HepG2 (cell line): ENCODE measurements around the gene LANCL1. TPM values are rescaled to one million over a fixed set of nuclear protein-coding genes. Genes with fewer than 3 reads are reported as not detected.

Experiments
- ATAC-seq: fragments of 200-7000 bp; cut with Tn5 transposase; 3 replicates; pipeline ENCODE4 v1.9.1; 2020; ENCODE audit warnings: mild to moderate bottlenecking, moderate library complexity
- BruUV-seq: library from RNA; stranded (reverse); fragments of 400-500 nt; replicated peaks from 2 replicates; lab custom pipeline; 2021; lab: Mats Ljungman, UMichigan
- CTCF ChIA-PET: fragments of 300-600 bp; formaldehyde crosslinking; extraction: SDS; loops from one replicate; lab custom pipeline; 2021; ENCODE audit warnings: low total read pairs, inconsistent platforms, low intra/inter-chr PET ratio; lab: Yijun Ruan, JAX
- POLR2A ChIA-PET: fragments of 350-600 bp; sonication (Branson Sonifier 250); formaldehyde crosslinking; loops from one replicate; lab custom pipeline; 2020; ENCODE audit warnings: antibody characterized with exemption, inconsistent platforms; lab: Yijun Ruan, JAX
- DNase-seq: peaks from one replicate; pipeline ENCODE4 v3.0.0-alpha.2; 2015; ENCODE audit warnings: low spot score
- FAIRE-seq: peaks from 3 replicates; lab custom pipeline; 2011; peaks lifted over from hg19 to GRCh38; lab: Jason Lieb, UNC
- H2AFZ ChIP-seq: one replicate; pipeline ENCODE4 v1.6.1; 2011; ENCODE audit warnings: low read length, inconsistent platforms
- H3K27ac ChIP-seq: fragments of 300-600 bp; 3 replicates; pipeline ENCODE4 v1.8.0; 2011; ENCODE audit warnings: mixed run types, mild to moderate bottlenecking, mixed read lengths, low read length, inconsistent platforms; ENCODE audit not compliant: insufficient read depth; ENCODE audit errors: extremely low read length
- H3K27me3 ChIP-seq, 2 experiments: fragments of 200-600 bp in 1 of 2; 2 replicates in 1 of 2; 3 replicates in 1 of 2; pipeline versions ENCODE4 v1.6.0 to v1.8.0; 2011; ENCODE audit warnings: low read length in 2 of 2, mild to moderate bottlenecking in 2 of 2, moderate library complexity in 2 of 2, inconsistent platforms in 1 of 2; ENCODE audit not compliant: insufficient read depth in 2 of 2, control insufficient read depth in 1 of 2
- H3K36me3 ChIP-seq, 2 experiments: fragments of 200-600 bp in 1 of 2; replicated peaks in 1 of 2; 2 replicates in 1 of 2; 3 replicates in 1 of 2; pipeline versions ENCODE4 v1.5.1 to v1.8.0; 2011; ENCODE audit warnings: low read length in 2 of 2, inconsistent platforms in 1 of 2; ENCODE audit not compliant: insufficient read depth in 2 of 2, control insufficient read depth in 1 of 2
- H3K4me1 ChIP-seq: 2 replicates; pipeline ENCODE4 v1.5.1; 2012; ENCODE audit warnings: low read length, inconsistent platforms; ENCODE audit not compliant: insufficient read depth
- H3K4me2 ChIP-seq: 2 replicates; pipeline ENCODE4 v1.6.0; 2011; ENCODE audit warnings: low read depth, low read length, inconsistent platforms
- H3K4me3 ChIP-seq, 3 experiments: fragments of 200-600 bp in 1 of 3; sonication (generic), shearing (Covaris generic) in 1 of 3; replicated peaks in 1 of 3; 2 replicates each; pipeline ENCODE4 v1.5.1; 2011 to 2016; ENCODE audit warnings: low read length in 3 of 3, inconsistent platforms in 2 of 3, low read depth in 2 of 3, mild to moderate bottlenecking in 2 of 3, control low read depth in 1 of 3, mixed read lengths in 1 of 3; ENCODE audit not compliant: insufficient read depth in 1 of 3
- H3K79me2 ChIP-seq: one replicate; pipeline ENCODE4 v1.6.1; 2011; ENCODE audit warnings: low read length, inconsistent platforms; ENCODE audit not compliant: insufficient read depth
- H3K9ac ChIP-seq: 2 replicates; pipeline ENCODE4 v1.6.0; 2011; ENCODE audit warnings: mild to moderate bottlenecking, low read depth, low read length, inconsistent platforms; ENCODE audit not compliant: insufficient read depth
- H3K9me3 ChIP-seq: 2 replicates; pipeline ENCODE4 v1.5.1; 2012; ENCODE audit warnings: mild to moderate bottlenecking, low read length
- H4K20me1 ChIP-seq: 2 replicates; pipeline ENCODE4 v1.6.0; 2011; ENCODE audit warnings: inconsistent platforms, mild to moderate bottlenecking, low read length, moderate library complexity; ENCODE audit not compliant: insufficient read depth
- ARNT2 ChIP-seq: sonication (generic); formaldehyde crosslinking; IDR thresholded peaks from 2 replicates; pipeline ENCODE4 v1.8.0; 2022; ENCODE audit warnings: mild to moderate bottlenecking, low read depth, missing genetic modification reagents, moderate library complexity
- KDM3A ChIP-seq: IDR thresholded peaks from 2 replicates; pipeline ENCODE4 v1.6.1; 2018; ENCODE audit warnings: low read depth, missing compliant biosample characterization
- NFIB ChIP-seq: sonication (generic); formaldehyde crosslinking; IDR thresholded peaks from 2 replicates; pipeline ENCODE4 v1.9.0; 2021; ENCODE audit warnings: missing genetic modification reagents, mild to moderate bottlenecking, borderline replicate concordance
- RAD51 ChIP-seq: fragments of 450-650 bp; IDR thresholded peaks from 2 replicates; pipeline ENCODE4 v1.6.1; 2016; ENCODE audit warnings: borderline replicate concordance
- ZNF253 ChIP-seq: sonication (generic); formaldehyde crosslinking; IDR thresholded peaks from 2 replicates; pipeline ENCODE4 v1.8.0; 2022; ENCODE audit warnings: mild to moderate bottlenecking, missing genetic modification reagents, borderline replicate concordance
- ZNF768 ChIP-seq: sonication (generic); formaldehyde crosslinking; IDR thresholded peaks from 2 replicates; pipeline ENCODE4 v1.4.0; 2020; ENCODE audit warnings: missing genetic modification reagents
- ZNF775 ChIP-seq: sonication (generic); formaldehyde crosslinking; IDR thresholded peaks from 2 replicates; pipeline ENCODE4 v1.4.0; 2020; ENCODE audit warnings: missing genetic modification reagents, mild to moderate bottlenecking, moderate library complexity, borderline replicate concordance
- WGBS: methylation state at CpG from one replicate; pipeline ENCODE4 v1.1.6; 2017; ENCODE audit warnings: low lambda C conversion rate; 5-methylcytosine and 5-hydroxymethylcytosine counted together
- in situ Hi-C: cut with HindIII; loops from 2 replicates; pipeline ENCODE4 v1.10.0; 2017; ENCODE audit warnings: low pct_unique_long_range_greater_than_20kb; ENCODE audit not compliant: extremely low pct_ligation_motif_present
- intact Hi-C: fragments of 100-400 bp; cut with micrococcal nuclease; formaldehyde crosslinking; loops from one replicate; pipeline ENCODE4 v1.10.0; 2022; ENCODE audit not compliant: unreplicated experiment
- polyA plus RNA-seq, 8 experiments: library from polyadenylated mRNA; depleted of rRNA in 3 of 8; stranded (reverse) in 7 of 8; unstranded in 1 of 8; fragments of >200 nt; fragmentation: Illumina TruSeq in 4 of 8; extraction: Trizol in 4 of 8; gene quantifications; 2 replicates each; pipeline versions ENCODE4 v1.2.1 to v1.2.3, GENCODE V29; 2011 to 2016; ENCODE audit warnings: low read depth in 4 of 8, missing spikeins in 1 of 8, mixed read lengths in 1 of 8; ENCODE audit not compliant: insufficient read depth in 1 of 8
- total RNA-seq, 5 experiments: library from RNA; depleted of rRNA; stranded (reverse); fragments of >200 nt; fragmentation: Illumina TruSeq; extraction: Trizol; gene quantifications; 2 replicates each; pipeline ENCODE4 v1.2.3, GENCODE V29; 2016; ENCODE audit warnings: low read depth in 1 of 5
- TF ChIP-seq, protein P1 (sequence below): sonication (generic); formaldehyde crosslinking; IDR thresholded peaks from 2 replicates; pipeline ENCODE4 v1.5.1; 2020; ENCODE audit warnings: mild to moderate bottlenecking, missing genetic modification reagents, borderline replicate concordance
- TF ChIP-seq, protein P2 (sequence below): sonication (generic); formaldehyde crosslinking; IDR thresholded peaks from 2 replicates; pipeline ENCODE4 v1.4.0; 2020; ENCODE audit warnings: missing genetic modification reagents
- TF ChIP-seq, protein P3 (sequence below): IDR thresholded peaks from 2 replicates; pipeline ENCODE4 v1.6.1; 2016; ENCODE audit warnings: missing biosample characterization, missing genetic modification reagents, low read depth

Gene LANCL1
- total and polyA plus RNA-seq, 2 of the 13 experiments (the other 11 are each of a cell fraction or from before 2014, with no cell fraction given) = 53.5 to 67.7 TPM

DNA sequence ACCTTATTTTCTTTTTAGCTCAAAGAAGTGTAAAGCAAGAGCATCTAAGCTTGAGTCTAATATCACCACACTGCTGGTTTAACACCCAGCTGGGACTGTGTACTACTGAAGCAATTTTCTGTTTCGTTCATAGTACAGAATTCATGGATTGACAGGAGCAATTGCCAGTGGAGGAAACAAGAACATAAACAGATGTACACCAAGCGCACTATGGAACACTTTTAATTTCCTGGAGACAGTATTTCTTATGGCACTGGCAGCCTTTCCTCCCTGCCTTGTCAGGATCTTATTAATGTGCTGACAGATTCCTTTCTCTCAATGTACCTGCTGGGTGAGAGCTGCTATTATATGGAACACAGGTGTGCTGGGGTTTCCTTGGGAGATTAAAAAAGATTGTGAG is 4.2 kb upstream of the LANCL1 start:
- FAIRE-seq = no peak
- CTCF ChIA-PET = no interaction called here
- no peak for TF ChIP-seq NFIB (CRISPR knock-in tag)
- no peak for TF ChIP-seq ARNT2 (CRISPR knock-in tag)
- TF ChIP-seq ZNF775 = no peak
- TF ChIP-seq, protein P1, sequence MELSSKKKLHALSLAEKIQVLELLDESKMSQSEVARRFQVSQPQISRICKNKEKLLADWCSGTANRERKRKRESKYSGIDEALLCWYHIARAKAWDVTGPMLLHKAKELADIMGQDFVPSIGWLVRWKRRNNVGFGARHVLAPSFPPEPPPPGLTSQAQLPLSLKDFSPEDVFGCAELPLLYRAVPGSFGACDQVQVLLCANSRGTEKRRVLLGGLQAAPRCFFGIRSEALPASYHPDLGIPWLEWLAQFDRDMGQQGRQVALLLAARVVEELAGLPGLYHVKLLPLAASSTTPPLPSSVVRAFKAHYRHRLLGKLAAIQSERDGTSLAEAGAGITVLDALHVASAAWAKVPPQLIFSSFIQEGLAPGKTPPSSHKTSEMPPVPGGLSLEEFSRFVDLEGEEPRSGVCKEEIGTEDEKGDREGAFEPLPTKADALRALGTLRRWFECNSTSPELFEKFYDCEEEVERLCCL (CRISPR knock-in tag) = no peak
- TF ChIP-seq, protein P2, sequence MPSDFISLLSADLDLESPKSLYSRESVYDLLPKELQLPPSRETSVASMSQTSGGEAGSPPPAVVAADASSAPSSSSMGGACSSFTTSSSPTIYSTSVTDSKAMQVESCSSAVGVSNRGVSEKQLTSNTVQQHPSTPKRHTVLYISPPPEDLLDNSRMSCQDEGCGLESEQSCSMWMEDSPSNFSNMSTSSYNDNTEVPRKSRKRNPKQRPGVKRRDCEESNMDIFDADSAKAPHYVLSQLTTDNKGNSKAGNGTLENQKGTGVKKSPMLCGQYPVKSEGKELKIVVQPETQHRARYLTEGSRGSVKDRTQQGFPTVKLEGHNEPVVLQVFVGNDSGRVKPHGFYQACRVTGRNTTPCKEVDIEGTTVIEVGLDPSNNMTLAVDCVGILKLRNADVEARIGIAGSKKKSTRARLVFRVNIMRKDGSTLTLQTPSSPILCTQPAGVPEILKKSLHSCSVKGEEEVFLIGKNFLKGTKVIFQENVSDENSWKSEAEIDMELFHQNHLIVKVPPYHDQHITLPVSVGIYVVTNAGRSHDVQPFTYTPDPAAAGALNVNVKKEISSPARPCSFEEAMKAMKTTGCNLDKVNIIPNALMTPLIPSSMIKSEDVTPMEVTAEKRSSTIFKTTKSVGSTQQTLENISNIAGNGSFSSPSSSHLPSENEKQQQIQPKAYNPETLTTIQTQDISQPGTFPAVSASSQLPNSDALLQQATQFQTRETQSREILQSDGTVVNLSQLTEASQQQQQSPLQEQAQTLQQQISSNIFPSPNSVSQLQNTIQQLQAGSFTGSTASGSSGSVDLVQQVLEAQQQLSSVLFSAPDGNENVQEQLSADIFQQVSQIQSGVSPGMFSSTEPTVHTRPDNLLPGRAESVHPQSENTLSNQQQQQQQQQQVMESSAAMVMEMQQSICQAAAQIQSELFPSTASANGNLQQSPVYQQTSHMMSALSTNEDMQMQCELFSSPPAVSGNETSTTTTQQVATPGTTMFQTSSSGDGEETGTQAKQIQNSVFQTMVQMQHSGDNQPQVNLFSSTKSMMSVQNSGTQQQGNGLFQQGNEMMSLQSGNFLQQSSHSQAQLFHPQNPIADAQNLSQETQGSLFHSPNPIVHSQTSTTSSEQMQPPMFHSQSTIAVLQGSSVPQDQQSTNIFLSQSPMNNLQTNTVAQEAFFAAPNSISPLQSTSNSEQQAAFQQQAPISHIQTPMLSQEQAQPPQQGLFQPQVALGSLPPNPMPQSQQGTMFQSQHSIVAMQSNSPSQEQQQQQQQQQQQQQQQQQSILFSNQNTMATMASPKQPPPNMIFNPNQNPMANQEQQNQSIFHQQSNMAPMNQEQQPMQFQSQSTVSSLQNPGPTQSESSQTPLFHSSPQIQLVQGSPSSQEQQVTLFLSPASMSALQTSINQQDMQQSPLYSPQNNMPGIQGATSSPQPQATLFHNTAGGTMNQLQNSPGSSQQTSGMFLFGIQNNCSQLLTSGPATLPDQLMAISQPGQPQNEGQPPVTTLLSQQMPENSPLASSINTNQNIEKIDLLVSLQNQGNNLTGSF (CRISPR knock-in tag) = no peak
- TF ChIP-seq ZNF253 = no peak
- TF ChIP-seq RAD51 = no peak
- TF ChIP-seq ZNF768 = no peak
- no peak for TF ChIP-seq KDM3A (CRISPR knock-in tag)
- TF ChIP-seq, protein P3, sequence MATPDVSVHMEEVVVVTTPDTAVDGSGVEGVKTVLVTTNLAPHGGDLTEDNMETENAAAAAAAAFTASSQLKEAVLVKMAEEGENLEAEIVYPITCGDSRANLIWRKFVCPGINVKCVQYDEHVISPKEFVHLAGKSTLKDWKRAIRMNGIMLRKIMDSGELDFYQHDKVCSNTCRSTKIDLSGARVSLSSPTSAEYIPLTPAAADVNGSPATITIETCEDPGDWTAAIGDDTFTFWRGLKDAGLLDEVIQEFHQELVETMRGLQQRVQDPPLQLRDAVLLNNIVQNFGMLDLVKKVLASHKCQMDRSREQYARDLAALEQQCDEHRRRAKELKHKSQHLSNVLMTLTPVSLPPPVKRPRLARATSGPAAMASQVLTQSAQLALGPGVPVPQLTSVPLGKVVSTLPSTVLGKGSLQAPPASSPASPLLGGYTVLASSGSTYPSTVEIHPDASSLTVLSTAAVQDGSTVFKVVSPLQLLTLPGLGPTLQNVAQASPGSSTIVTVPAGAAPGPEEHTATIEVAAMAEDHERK = no peak

More for the DNA sequence above, 4.2 kb upstream of the LANCL1 start:
- WGBS = 94% methylated on average over 2 of the region's 2 CpGs
- no peak overlapping the region for H3K9ac ChIP-seq
- H3K27ac ChIP-seq = no peak overlapping the region
- no peaks in the 10 kb centered on the region for H3K9me3 ChIP-seq
- POLR2A ChIA-PET = no interaction called here
- peaks cover 8% of the 10 kb centered on the region for H3K4me1 ChIP-seq
- ATAC-seq (no peak), DNase-seq (no peak)
- no TSS peak for BruUV-seq
- no peak overlapping the region for H2AFZ ChIP-seq
- H3K27me3 ChIP-seq = no peaks in the 10 kb centered on the region; a peak in 1 of 5 replicates
- H3K4me3 ChIP-seq = no peak overlapping the region
- H3K4me2 ChIP-seq = no peak overlapping the region
- no peaks in the 10 kb centered on the region for H3K36me3 ChIP-seq
- in situ Hi-C loops = no loop called here
- no peaks in the 10 kb centered on the region for H4K20me1 ChIP-seq
- peaks cover 11% of the 10 kb centered on the region for H3K79me2 ChIP-seq
- intact Hi-C loops = no loop called here
